Frontal cortex (tissue), 4 donors: Measurements from ENCODE around the gene RAP2B. TPM values are rescaled to one million over a fixed set of nuclear protein-coding genes. Genes with fewer than 3 reads are reported as not detected.

ENCODE experiments used
- DNase-seq, 2 donors: peaks; one replicate each; pipeline ENCODE4 v3.0.0; 2012; ENCODE audit warnings: low spot score in 2 of 2
- FAIRE-seq: peaks from 2 replicates; lab custom pipeline; 2012; peaks lifted over from hg19 to GRCh38; lab: Jason Lieb, UNC
- total RNA-seq: library from RNA; depleted of rRNA; stranded (reverse); fragments of >200 nt; gene quantifications from one replicate; pipeline ENCODE4 v1.2.3, GENCODE V29; 2014
- donor health status: control.
- donor health status: control.
- donor health status: control.

RAP2B gene
- total RNA-seq, 1 donor from 2014 or later: 42.8 TPM

DNA sequence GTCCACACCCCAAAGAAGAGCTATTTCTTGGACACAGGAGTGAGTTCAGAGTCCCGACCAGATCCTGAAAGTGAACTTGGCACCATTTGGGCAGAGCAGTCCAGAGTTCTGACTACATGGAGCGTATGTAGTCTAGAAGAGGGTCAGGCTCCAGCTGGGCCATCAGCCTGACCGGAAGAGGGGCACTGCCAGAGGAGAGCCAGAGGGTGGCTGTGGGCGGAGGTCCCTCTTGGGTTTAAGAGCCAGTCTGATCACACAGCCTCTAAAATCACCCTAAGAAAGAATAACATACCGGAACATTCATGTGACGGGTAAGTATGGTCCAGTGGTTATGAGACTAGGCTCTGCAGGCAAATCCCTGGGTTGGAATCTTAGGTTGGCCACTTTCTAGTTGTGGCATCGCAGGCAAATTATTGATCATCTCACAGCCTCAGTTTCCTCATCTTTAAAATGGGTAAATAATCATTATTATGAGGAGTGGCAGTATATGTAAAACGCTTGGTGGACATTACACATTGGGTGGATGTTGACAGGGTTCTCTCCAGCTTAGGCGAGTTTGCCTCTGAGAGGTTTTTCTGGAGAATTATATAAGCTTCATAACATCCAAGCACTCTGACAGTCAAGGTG, 2.1 kb upstream of the RAP2B start:
- FAIRE-seq (no peak), DNase-seq (no peak)

DNA sequence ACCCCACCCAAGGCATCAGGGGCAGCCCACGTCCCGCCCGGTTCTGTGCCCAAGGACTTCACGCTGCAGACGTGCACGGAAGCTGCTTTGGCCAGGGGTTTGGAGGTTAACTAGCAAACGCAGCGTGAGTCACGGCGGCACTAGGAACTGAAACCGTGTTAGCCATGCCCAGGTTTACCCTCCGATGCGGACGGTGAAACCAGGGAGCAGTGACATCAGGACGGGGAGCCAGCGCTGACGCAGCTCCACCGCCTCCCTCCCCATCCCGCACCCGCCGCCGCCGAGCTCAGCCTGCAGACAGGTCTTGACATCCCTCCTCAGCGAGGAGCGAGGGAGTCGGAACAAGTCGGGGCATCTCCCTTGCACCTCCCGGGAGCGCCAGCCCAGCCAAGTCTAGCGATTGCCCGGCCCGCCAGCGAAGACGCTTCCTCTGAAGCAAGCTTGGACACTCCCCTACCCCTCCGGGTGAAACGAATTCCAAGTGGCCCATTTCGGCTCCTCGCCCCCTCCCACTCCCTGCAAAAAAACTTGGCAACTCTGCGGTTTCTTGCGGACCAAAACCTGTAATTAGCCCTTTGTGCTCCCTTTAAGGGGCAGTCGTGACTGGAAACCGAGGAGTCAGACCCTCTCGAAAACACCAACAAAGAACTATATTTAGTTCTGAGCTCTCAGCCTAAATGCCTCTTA, 1.4 kb upstream of the RAP2B start:
- FAIRE-seq (no peak), DNase-seq (peak; percentile 54 to 70)

DNA sequence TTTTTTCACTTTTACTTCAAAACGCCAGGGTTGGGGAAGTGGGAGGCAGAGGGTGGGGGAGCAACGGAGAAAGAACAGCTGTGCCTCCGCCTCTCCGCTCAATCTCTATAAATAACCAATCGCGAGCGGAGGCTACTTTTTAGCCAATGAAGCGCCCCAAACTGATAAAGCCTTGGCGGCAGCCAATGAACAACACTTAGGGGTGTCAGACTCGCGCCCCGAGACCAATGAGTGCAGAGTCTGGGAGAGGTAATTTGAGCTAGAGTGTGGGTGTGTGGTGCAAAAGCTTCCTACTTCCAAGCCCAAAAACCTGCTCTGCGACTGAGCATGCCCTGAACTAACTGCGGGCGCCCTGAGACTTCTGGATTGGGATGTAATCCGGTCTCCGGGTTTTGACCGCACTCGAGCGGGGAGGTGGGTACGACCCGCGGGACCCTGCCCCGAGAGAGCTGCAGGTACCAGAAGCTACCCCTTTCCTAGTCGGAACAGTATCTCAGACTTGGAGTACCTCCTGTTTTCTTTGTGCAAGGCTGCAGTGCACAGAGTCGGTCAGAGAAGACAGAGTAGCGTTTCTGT, 800 bp upstream of the RAP2B start:
- no peak for FAIRE-seq
- peak; percentile 86 to 89 for DNase-seq

DNA sequence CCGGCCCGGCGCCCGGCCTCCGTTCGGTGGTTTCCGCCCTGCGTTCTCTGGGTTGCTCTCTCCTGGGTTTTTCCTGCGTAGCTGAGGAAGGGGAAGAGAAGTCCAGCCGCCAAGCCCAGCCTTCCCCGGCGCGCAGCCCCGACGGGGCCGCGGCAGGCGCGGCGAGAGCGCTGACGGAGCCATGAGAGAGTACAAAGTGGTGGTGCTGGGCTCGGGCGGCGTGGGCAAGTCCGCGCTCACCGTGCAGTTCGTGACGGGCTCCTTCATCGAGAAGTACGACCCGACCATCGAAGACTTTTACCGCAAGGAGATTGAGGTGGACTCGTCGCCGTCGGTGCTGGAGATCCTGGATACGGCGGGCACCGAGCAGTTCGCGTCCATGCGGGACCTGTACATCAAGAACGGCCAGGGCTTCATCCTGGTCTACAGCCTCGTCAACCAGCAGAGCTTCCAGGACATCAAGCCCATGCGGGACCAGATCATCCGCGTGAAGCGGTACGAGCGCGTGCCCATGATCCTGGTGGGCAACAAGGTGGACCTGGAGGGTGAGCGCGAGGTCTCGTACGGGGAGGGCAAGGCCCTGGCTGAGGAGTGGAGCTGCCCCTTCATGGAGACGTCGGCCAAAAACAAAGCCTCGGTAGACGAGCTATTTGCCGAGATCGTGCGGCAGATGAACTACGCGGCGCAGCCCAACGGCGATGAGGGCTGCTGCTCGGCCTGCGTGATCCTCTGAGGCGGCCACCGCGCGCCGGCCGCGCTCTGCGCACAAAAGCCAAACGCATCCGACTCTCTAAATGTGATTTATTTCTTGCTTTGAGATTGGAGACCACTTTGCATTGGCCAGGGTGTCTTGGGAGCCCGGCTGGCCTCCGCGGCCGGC, 727 bp downstream of the RAP2B start:
- FAIRE-seq (no peak), DNase-seq (peak in 1 of 2 donors; percentile 25)

DNA sequence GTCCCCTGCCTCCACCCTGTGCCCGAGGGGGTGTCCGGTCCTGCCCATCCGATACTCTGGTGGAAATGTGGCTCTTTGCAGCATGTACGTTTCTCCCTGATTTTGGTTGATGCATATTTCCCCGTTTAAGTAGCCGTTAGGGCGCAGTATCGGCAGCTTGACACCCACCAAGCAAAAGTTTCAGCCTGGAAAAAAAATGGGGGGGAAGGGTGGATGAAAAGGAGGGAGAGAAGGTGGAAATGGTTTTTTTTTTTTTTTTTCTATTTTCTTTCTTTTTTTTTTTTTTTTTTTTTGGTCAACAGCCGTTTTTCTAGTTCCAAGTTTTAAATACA, 1.3 kb downstream of the RAP2B start:
- FAIRE-seq (no peak), DNase-seq (no peak)

DNA sequence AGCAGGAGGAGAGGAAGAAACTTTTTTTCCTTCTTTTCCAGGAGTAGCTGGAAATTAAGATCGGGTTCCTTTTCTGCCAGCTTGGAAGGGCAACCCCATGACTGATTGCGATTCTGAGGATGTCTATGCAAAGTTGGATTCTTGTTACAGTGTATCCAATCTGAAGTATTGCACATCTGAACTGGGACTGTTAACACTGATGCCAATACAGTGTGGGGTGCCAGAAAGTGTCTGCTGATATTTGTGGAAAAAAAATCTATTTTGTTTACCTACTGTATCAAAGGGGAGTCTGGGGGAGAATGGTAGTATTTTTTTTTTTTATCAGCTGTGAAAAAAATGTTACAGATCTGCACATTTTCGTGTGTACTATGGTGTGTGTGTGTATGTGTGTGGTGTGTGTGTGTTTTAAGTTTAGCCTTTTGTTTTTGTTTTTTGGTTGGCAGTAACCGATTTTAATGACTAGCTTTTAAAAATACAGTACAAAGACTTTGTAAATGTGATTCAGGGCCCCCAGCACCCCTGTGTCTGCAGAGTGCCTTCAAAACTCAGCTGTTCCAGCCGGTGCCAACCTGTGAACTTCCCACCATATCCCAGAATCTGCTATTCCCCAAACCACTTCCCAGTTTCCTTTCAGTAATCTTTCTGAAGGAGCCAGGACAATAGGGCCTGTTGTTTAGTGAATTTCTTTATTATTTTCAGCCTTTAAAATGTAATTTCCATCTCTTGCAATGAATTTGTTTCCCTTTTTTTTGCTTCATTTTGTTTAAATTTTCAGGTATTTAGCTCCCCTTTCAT, 1.9 kb downstream of the RAP2B start:
- FAIRE-seq: no peak

DNA sequence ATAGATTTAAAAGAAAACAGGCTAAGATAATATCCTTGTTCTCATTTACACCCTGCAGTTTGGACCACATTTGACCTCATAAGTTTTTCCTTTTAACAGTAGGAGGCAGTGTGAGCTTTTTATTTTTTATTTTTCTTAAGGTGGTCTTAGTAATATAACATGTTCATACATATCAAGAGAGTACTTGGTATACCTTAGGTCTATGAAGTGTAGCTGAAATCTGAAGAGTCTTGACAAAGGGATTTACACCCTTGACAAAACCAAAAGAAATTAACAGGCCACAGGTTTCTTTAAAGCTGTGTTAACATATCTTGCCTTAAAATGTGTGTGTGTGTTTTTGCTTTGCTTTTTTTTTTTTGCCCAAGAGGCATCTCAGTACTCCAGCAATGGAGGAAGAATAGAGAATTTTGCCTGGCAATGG, 3.2 kb downstream of the RAP2B start:
- no peak for DNase-seq
- FAIRE-seq: no peak

More for the DNA sequence above, 1.9 kb downstream of the RAP2B start:
- no peak for DNase-seq

DNA sequence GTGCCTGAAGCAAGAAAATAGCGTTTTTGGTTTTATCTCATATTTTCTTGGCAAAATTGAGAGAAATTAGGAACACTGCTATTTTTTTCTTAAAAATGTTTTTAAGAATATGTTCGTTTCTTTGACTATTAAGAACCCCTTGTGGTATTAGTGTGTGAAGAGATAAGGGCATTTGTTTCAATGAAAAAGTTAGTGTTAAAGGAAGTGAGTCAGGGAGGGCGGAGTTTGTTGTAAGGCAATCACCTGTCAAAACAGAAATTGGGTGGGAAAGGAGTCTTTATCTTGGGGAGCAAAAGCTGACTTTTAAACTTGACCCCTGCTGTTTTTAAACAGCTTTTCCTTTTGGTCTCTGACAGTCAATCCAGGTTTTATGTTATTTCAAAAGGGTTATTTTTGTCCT, 4.2 kb downstream of the RAP2B start:
- DNase-seq: no peak
- FAIRE-seq: no peak

DNA sequence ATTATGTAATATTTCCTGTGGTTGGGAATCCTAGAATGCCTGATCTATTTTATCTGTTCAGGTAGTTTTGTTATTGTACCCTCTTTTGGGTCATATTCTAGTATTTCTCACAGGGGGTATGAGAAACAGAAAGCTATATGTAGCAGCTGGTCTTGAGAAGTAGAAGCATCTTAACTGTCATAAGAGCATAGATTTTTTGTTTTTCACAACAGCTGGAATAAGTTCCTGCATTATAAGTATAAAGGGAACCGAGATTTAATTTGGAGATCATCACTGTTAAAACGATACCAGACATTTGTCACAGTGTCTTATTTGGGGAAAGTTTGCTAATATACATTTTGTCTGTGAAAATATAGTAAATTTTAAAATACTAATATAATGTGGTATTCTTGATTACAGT, 4.8 kb downstream of the RAP2B start:
- DNase-seq (no peak), FAIRE-seq (no peak)

DNA sequence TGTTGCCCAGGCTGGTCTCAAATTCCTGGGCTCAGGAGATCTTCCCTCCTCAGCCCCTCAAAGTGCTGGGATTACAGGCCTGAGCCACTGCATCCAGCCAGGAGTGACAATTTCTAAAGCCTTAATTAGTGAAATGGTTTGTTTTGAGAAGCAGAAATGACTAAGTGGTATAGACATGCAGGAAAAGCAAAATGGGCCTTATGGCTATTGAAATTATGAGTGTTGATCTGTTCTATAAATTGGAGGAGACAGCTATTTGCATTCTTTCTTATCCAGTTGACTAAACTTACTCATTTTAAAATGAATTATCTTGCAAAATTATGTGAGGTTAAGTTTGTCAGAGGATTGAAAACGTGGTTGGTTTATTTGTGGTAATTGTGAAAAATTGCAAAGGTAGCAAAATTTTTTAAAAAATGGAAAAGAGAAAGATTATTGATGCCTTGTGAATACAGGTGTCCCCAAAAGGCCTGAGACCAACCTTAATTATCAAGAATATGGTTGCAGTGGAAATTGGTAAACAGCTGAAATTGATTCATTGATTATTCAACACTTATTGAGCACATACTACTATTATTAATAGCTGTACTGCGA, 7.9 kb downstream of the RAP2B start:
- DNase-seq (no peak), FAIRE-seq (no peak)

DNA sequence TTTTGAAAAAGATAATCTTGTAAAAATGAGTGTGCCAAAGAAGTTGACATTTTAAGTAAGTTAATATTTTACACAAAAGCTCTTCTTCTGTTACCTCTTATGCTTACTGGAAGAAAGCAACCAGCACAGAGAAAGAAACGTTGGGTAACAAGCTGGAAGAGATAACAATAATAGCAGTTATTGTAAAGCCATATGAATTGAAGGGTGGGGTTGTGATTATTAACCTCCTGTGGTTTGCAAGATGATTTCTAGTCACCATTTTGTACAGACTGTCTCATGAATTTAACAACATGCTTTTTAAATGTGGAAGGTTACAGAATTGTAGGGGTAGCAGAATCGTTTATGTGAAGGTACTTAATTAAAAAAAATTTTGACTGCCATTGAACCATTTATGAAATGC, 9.2 kb downstream of the RAP2B start:
- DNase-seq: no peak
- FAIRE-seq: no peak

DNA sequence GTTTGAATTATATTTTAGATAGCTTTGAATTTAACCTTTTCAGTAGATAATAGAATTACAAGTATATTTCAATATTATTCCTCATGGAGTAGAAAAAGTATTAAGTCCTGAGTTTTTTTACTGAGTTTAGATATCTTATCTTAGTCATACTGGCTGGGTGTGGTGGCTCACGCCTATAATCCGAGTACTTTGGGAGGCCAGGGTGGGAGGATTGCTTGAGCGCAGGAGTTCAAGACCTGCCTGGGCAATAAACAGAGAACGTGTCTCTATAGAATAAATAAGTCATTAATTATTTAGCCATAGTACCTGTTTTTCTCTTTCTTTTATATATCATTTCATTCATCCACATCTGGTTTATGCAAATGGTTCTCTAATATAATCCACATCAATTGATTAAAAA, 9.9 kb downstream of the RAP2B start:
- no peak for FAIRE-seq

DNA sequence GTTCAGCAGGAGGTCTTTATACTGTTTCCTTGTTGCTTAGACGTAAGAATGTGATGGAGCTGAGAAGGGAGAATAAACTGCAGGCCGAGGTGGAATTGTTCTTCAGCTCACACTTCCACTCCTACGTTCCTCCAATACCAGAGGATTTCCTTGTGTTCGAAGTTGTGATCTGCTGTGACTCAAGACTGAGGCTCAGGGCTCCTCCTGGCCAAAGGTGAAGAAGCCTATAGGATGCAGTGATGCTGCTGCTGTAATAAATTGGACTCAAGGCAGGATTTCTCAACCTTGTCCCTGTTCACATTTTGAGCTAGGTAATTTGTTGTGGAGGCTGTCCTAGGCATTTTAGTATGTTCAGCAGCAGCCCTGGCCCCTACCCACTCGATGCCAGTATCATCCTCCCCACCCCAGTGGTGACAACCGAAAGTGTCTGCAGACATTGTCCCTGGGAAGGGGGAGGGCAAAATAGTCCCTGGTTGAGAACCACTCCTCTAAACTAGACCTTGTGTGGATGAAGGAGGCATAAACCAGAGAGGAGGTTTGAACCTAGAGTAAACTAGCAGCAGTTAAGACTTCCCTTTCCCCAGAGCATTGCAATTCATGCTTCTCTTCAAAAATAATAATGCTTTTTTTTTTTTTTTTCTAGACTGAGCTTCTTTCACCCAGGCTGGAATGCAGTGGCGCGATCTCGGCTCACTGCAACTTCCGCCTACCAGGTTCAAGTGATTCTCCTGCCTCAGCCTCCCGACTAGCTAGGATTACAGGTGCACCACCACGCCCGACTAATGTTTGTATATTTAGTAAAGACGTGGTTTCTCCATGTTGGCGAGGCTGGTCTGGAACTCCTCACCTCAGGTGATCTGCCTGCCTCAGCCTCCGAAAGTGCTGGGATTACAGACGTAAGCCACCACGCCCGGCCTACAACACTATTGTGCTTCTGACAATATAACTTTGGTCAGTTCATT, 11.1 kb downstream of the RAP2B start:
- DNase-seq (no peak), FAIRE-seq (no peak)

More for the DNA sequence above, 9.9 kb downstream of the RAP2B start:
- no peak for DNase-seq

DNA sequence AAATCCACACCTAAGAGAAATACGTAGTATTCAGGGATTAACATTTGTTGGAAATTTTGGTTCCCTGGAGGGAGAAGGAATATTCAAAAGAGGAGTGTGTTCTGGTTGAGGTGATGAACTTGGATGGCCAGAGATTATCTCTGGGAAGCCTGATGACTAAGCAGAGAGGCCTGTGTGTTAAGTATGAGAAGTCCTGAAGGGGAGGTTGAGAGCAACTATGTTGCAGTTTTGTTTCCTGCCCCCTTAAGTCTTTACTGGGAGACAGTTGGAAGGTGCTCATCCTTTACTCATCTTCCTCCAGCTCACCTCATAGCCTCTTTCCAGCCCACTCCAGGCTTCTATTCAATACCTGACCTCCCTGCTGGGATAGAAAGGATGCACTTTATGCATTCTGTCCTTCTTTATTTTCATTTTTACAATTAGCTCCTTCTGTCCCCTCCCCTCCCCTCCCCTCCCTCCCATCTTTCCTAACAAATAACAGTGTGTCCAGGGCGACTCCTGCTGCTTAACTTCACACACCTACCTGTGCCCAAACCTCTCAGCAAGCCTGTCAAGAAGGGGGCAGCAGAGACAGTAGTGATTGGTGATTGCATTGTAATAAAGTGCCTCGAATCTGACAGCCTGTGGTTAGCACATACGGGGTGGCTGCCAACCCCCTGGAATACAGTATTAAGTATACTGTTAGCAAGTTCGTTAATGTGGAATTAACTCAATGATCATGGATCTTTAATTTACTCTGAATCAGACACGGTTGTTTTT, 11.9 kb downstream of the RAP2B start:
- no peak for FAIRE-seq
- no peak for DNase-seq

DNA sequence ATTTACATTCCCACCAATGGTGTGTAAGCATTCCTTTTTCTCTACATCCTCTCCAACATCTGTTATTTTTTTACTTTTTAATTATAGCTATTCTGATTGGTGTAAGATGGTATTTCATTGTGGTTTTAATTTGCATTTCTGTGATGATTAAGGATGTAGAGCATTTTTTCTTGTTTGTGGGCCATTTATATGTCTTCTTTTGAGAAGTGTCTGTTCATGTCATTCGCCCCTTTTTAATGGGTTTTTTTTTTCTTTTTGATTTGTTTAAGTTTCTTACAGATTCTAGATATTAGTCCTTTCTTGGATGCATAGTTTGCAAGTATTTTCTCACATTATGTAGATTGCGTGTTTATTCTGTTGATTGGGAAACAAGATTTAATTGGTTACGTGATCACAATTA, 14.2 kb downstream of the RAP2B start:
- no peak for FAIRE-seq
- no peak for DNase-seq

DNA sequence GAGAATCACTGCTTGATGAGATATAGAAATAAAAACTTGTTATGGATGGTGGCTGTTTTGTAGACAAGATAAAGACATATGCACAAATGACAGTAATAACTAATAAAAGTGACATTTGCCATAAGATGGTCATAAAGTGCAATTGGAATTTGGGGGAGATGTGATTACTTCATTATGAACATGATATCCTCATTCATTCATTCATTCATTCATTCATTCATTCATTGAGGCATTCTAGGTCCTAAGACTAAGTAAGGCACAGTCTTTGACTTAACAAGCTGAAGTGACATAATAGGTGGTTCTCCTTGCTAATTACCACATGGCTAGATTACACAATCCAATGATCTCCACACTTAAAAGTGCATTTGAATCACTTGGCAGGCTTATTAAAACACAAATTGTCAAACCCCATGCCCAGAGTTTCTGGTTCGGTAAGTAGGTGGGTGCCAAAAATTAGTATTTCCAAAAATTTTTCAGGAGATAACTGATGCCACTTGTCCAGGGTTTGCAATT, 18.9 kb downstream of the RAP2B start:
- no peak for DNase-seq
- no peak for FAIRE-seq

DNA sequence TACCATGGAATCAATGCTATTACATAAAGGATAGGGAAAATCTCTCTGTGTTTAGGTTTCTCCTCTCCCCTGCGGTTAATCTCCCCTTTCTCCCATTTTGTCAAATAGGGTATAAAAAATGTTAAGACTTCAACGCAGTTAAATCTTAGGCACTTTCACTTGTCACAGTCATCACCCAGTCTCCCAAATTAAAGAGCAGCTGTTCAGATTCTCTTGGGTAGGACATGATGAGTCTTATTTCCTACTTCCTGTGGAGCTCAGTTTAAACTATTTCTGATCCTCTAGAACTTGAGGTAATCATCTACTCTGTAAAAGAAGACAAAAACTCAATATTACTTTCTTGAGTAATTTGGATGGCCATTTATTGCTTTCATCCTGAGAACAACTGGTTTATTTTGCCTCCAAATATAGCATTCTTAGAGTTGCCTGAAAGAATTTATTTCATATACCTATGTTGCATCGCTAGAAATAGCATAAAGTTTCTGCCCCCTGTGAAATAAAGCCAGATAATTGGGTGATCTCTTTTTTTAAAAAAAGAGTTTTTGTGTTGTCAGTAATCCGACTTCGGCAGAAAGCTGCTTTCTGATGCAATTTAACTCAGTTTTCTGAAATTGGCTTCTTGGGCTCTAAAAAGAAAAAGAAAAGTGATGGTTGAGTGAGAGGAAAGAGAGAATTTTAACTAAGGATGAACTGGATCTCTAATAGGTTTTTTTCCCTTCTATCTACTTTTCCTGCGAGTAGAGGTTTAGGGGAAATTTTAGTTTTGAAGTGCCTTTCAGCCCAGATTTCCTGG, 20.7 kb downstream of the RAP2B start:
- no peak for FAIRE-seq

More for the DNA sequence above, 20.7 kb downstream of the RAP2B start:
- DNase-seq: no peak
